ENCODE data around the gene NEB. TPM values are rescaled to one million over a fixed set of nuclear protein-coding genes. Genes with fewer than 3 reads are reported as not detected.

Gene NEB
- polyA plus RNA-seq, 3 donors = 2.7 TPM; not detected in 2

DNA sequence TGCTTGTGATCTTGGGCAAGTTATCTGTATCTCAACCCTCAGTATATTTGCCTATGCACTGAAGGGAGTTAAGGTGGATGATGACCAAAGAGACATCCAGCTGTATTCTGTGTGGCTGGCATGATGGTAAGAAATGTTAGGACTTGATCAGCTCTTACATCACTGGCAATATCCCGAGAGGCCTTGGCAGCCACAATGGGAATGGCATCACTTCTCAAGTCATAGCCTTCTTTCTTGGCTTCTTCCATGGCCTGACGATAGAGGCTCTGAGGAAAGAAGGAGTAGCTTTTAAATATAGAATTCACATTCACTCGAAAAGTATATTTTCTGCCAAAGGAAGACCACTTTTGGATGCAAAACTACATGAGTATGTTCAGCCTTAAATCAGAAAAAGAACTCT is 113.5 kb downstream of the NEB start:
- no peak for DNase-seq
- TF ChIP-seq CTCF (IDR thresholded peaks at IDR 0.05) = no peak
- Histone ChIP-seq H3K79me2 (ENCODE audit: insufficient read depth, low read length) (no peaks in the 10 kb centered on the region), H4K20me1 (ENCODE audit: insufficient read depth, low read length) (no peaks in the 10 kb centered on the region), H3K9ac (ENCODE audit: insufficient read depth, low read length, poor library complexity, severe bottlenecking) (no peak overlapping the region), H3K27me3 (ENCODE audit: control insufficient read depth in 2 of 2, insufficient read depth in 2 of 2, low read length in 2 of 2) (no peaks in the 10 kb centered on the region), H2AFZ (ENCODE audit: insufficient read depth, low read depth, low read length, poor library complexity, severe bottlenecking) (no peak overlapping the region), H3K27ac (ENCODE audit: low read depth in 1 of 2, low read length in 2 of 2) (no peak overlapping the region), H3K9me3 (replicated peaks in 1 of 2; ENCODE audit: control insufficient read depth in 1 of 2, insufficient read depth in 1 of 2, low read length in 2 of 2) (no peaks in the 10 kb centered on the region), H3K36me3 (replicated peaks in 1 of 2; ENCODE audit: control insufficient read depth in 1 of 2, insufficient read depth in 2 of 2, low read length in 2 of 2) (no peaks in the 10 kb centered on the region), H3K4me2 (replicated peaks; ENCODE audit: extremely low read depth, low read length, poor library complexity, severe bottlenecking) (no peak overlapping the region), H3K4me1 (ENCODE audit: control insufficient read depth in 1 of 2, insufficient read depth in 2 of 2, low read length in 2 of 2) (no peaks in the 10 kb centered on the region), H3K4me3 (replicated peaks in 1 of 3; ENCODE audit: low read depth in 2 of 3, low read length in 3 of 3) (no peak overlapping the region)
- Mint-ChIP-seq H3K27ac (no peak overlapping the region), H3K4me1 (no peaks in the 10 kb centered on the region), H3K4me3 (no peak overlapping the region), H3K36me3 (no peaks in the 10 kb centered on the region), H3K9me3 (no peaks in the 10 kb centered on the region), H3K27me3 (ENCODE audit: low read depth in 3 of 3) (no peaks in the 10 kb centered on the region)
- intact Hi-C loops (cut with micrococcal nuclease) = no loop called here
- no CpG with 5 or more reads among the region's 3 CpGs for WGBS (ENCODE audit: insufficient coverage)

DNA sequence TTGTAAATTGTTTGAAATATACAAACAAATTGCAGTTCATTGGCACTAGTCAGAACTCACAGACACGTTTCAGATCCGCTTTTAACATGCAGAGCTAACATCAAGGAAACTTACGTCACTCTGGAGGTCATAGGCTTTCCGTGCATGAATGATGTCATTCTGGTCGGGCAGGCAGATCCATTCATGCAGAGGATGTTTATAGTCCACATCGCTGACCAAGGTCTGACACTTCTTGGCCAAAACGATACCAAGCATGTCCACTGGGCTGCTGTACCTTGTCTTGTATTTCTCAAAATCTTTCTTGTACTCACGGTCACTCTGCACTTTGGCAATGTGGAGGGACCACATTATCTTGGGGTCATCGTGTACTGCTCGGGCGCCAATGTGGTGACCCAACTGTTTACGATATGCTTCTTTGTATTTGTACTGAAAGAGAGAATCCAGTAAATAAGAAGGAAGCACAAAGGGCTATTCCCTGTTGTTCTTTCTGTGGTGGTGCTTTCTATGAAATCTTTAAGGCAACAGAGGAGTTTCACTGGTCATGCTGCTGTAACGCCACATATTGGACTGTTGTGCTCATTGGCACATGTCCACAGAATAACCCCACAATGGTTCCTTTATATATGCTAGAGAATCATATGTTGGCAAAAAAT is 114.8 kb downstream of the NEB start:
- no peaks in the 10 kb centered on the region for H3K9me3 Mint-ChIP-seq
- Histone ChIP-seq H3K9ac (ENCODE audit: insufficient read depth, low read length, poor library complexity, severe bottlenecking) (no peak overlapping the region), H3K79me2 (ENCODE audit: insufficient read depth, low read length) (no peaks in the 10 kb centered on the region), H3K27me3 (ENCODE audit: control insufficient read depth in 2 of 2, insufficient read depth in 2 of 2, low read length in 2 of 2) (no peaks in the 10 kb centered on the region), H3K4me3 (replicated peaks in 1 of 3; ENCODE audit: low read depth in 2 of 3, low read length in 3 of 3) (no peak overlapping the region), H3K36me3 (replicated peaks in 1 of 2; ENCODE audit: control insufficient read depth in 1 of 2, insufficient read depth in 2 of 2, low read length in 2 of 2) (no peaks in the 10 kb centered on the region), H3K27ac (ENCODE audit: low read depth in 1 of 2, low read length in 2 of 2) (no peak overlapping the region), H3K4me2 (replicated peaks; ENCODE audit: extremely low read depth, low read length, poor library complexity, severe bottlenecking) (no peak overlapping the region), H3K9me3 (replicated peaks in 1 of 2; ENCODE audit: control insufficient read depth in 1 of 2, insufficient read depth in 1 of 2, low read length in 2 of 2) (no peaks in the 10 kb centered on the region), H2AFZ (ENCODE audit: insufficient read depth, low read depth, low read length, poor library complexity, severe bottlenecking) (no peak overlapping the region), H3K4me1 (ENCODE audit: control insufficient read depth in 1 of 2, insufficient read depth in 2 of 2, low read length in 2 of 2) (no peaks in the 10 kb centered on the region), H4K20me1 (ENCODE audit: insufficient read depth, low read length) (no peaks in the 10 kb centered on the region)
- no peak overlapping the region for H3K27ac Mint-ChIP-seq
- no peak for TF ChIP-seq CTCF (IDR thresholded peaks at IDR 0.05)
- H3K36me3 Mint-ChIP-seq = no peaks in the 10 kb centered on the region
- peak; percentile 8 to 29 (median 20) for DNase-seq
- no peak overlapping the region for H3K4me3 Mint-ChIP-seq
- intact Hi-C loops (cut with micrococcal nuclease) = no loop called here
- no peaks in the 10 kb centered on the region for H3K4me1 Mint-ChIP-seq
- WGBS (ENCODE audit: insufficient coverage) = 78% methylated on average over 8 of the region's 13 CpGs
- H3K27me3 Mint-ChIP-seq (ENCODE audit: low read depth in 3 of 3) = no peaks in the 10 kb centered on the region
